HepG2 (cell line): ENCODE results near the gene HSCB. TPM values are rescaled to one million over a fixed set of nuclear protein-coding genes. Genes with fewer than 3 reads are reported as not detected.
A peak's percentile ranks its signal among the peaks of the same experiment; 100 is the strongest.

ENCODE experiments used
- ARID4A ChIP-seq: sonication (generic); formaldehyde crosslinking; IDR thresholded peaks from 2 replicates; pipeline ENCODE4 v1.5.0; 2020; ENCODE audit warnings: mild to moderate bottlenecking, missing genetic modification reagents, borderline replicate concordance
- CREB1 ChIP-seq, 2 experiments: fragments of 450-650 bp in 1 of 2; IDR thresholded peaks; 2 replicates each; pipeline ENCODE4 v1.6.1; 2016 to 2017; ENCODE audit warnings: control low read depth in 1 of 2, mild to moderate bottlenecking in 1 of 2, missing compliant biosample characterization in 1 of 2, missing genetic modification characterization in 1 of 2
- EED ChIP-seq: sonication (generic); formaldehyde crosslinking; IDR thresholded peaks from 2 replicates; pipeline ENCODE4 v1.5.0; 2020; ENCODE audit warnings: mild to moderate bottlenecking, missing genetic modification reagents
- ELF3 ChIP-seq: IDR thresholded peaks from 2 replicates; pipeline ENCODE4 v1.6.1; 2016; ENCODE audit warnings: missing genetic modification reagents, missing compliant biosample characterization
- ETS1 ChIP-seq: sonication (generic); formaldehyde crosslinking; IDR thresholded peaks from 2 replicates; pipeline ENCODE4 v1.4.0; 2020; ENCODE audit warnings: missing genetic modification reagents
- FOSL2 ChIP-seq: sonication (generic); formaldehyde crosslinking; IDR thresholded peaks from 2 replicates; pipeline ENCODE4 v1.4.0; 2020; ENCODE audit warnings: missing genetic modification reagents
- GATAD1 ChIP-seq: IDR thresholded peaks from 2 replicates; pipeline ENCODE4 v1.6.1; 2016; ENCODE audit warnings: missing genetic modification reagents, missing compliant biosample characterization
- HNF4A ChIP-seq: sonication (generic); formaldehyde crosslinking; IDR thresholded peaks from 2 replicates; pipeline ENCODE4 v1.4.0; 2020; ENCODE audit warnings: missing genetic modification reagents
- ISL2 ChIP-seq: sonication (generic); formaldehyde crosslinking; IDR thresholded peaks from 2 replicates; pipeline ENCODE4 v1.5.0; 2020; ENCODE audit warnings: missing genetic modification reagents
- KMT2B ChIP-seq: IDR thresholded peaks from 2 replicates; pipeline ENCODE4 v1.6.1; 2016; ENCODE audit warnings: missing genetic modification reagents, missing compliant biosample characterization
- MIER2 ChIP-seq: IDR thresholded peaks from 2 replicates; pipeline ENCODE4 v1.6.1; 2016; ENCODE audit warnings: missing biosample characterization, missing genetic modification reagents
- NFIC ChIP-seq: IDR thresholded peaks from 2 replicates; pipeline ENCODE4 v1.6.1; 2012; ENCODE audit warnings: mild to moderate bottlenecking, low read length, inconsistent platforms
- NFYC ChIP-seq: IDR thresholded peaks from 2 replicates; pipeline ENCODE4 v1.6.1; 2016; ENCODE audit warnings: missing genetic modification reagents, missing compliant biosample characterization
- PAWR ChIP-seq: sonication (generic); formaldehyde crosslinking; IDR thresholded peaks from 2 replicates; pipeline ENCODE4 v1.4.0; 2020; ENCODE audit warnings: missing genetic modification reagents, mild to moderate bottlenecking, borderline replicate concordance
- TOPORS ChIP-seq: sonication (generic); formaldehyde crosslinking; IDR thresholded peaks from 2 replicates; pipeline ENCODE4 v1.8.0; 2023; ENCODE audit warnings: mild to moderate bottlenecking, missing genetic modification reagents
- TSC22D2 ChIP-seq: sonication (generic); formaldehyde crosslinking; IDR thresholded peaks from 2 replicates; pipeline ENCODE4 v1.5.1; 2020; ENCODE audit warnings: missing genetic modification reagents, mild to moderate bottlenecking, borderline replicate concordance
- ZBTB7B ChIP-seq: sonication (generic); formaldehyde crosslinking; IDR thresholded peaks from 2 replicates; pipeline ENCODE4 v1.4.0; 2020; ENCODE audit warnings: missing genetic modification reagents
- ZFAT ChIP-seq: sonication (generic); formaldehyde crosslinking; conservative IDR thresholded peaks from 2 replicates; pipeline ENCODE4 v1.8.1; 2023; ENCODE audit warnings: missing genetic modification reagents, inconsistent platforms
- ZNF121 ChIP-seq: sonication (generic); formaldehyde crosslinking; IDR thresholded peaks from 2 replicates; pipeline ENCODE4 v1.5.0; 2020; ENCODE audit warnings: mild to moderate bottlenecking, missing genetic modification reagents
- ZNF17 ChIP-seq: sonication (generic); formaldehyde crosslinking; IDR thresholded peaks from 2 replicates; pipeline ENCODE4 v1.5.0; 2020; ENCODE audit warnings: mild to moderate bottlenecking, missing genetic modification reagents
- ZNF678 ChIP-seq: sonication (generic); formaldehyde crosslinking; IDR thresholded peaks from 2 replicates; pipeline ENCODE4 v1.4.0; 2020; ENCODE audit warnings: mild to moderate bottlenecking, missing genetic modification reagents
- ZSCAN12 ChIP-seq: sonication (generic); formaldehyde crosslinking; IDR thresholded peaks from 2 replicates; pipeline ENCODE4 v1.9.0; 2021; ENCODE audit warnings: mild to moderate bottlenecking, missing genetic modification reagents
- polyA plus RNA-seq, 8 experiments: library from polyadenylated mRNA; depleted of rRNA in 3 of 8; stranded (reverse) in 7 of 8; unstranded in 1 of 8; fragments of >200 nt; fragmentation: Illumina TruSeq in 4 of 8; extraction: Trizol in 4 of 8; gene quantifications; 2 replicates each; pipeline versions ENCODE4 v1.2.1 to v1.2.3, GENCODE V29; 2011 to 2016; ENCODE audit warnings: low read depth in 4 of 8, missing spikeins in 1 of 8, mixed read lengths in 1 of 8; ENCODE audit not compliant: insufficient read depth in 1 of 8
- total RNA-seq, 5 experiments: library from RNA; depleted of rRNA; stranded (reverse); fragments of >200 nt; fragmentation: Illumina TruSeq; extraction: Trizol; gene quantifications; 2 replicates each; pipeline ENCODE4 v1.2.3, GENCODE V29; 2016; ENCODE audit warnings: low read depth in 1 of 5
- TF ChIP-seq, protein P1 (sequence below): sonication (generic); formaldehyde crosslinking; IDR thresholded peaks from 2 replicates; pipeline ENCODE4; 2020; ENCODE audit warnings: missing genetic modification reagents, mild to moderate bottlenecking, borderline replicate concordance

The HSCB gene
- total and polyA plus RNA-seq, 2 of the 13 experiments (the other 11 are each of a cell fraction or from before 2014, with no cell fraction given) = 15.4 to 20.9 TPM

GRCh38 chr22:28801845-28802594 lies 60.2 kb downstream of the HSCB start (continued):
- TF ChIP-seq ZNF121 (CRISPR knock-in tag) = peak; percentile 41; the same call in 1 of the 2 replicates
- TF ChIP-seq ETS1 = no peak
- no peak for TF ChIP-seq CREB1 (IDR thresholded peaks at IDR 0.05)
- peak; percentile 52; the same call in 1 of the 2 replicates for TF ChIP-seq CREB1 (CRISPR knock-in tag; IDR thresholded peaks at IDR 0.05)
- TF ChIP-seq FOSL2 (CRISPR knock-in tag) = peak; percentile 44; the same call in 1 of the 2 replicates
- TF ChIP-seq ZBTB7B (CRISPR knock-in tag) = no peak
- no peak for TF ChIP-seq ZNF17 (CRISPR knock-in tag)
- TF ChIP-seq PAWR (CRISPR knock-in tag) = no peak
- TF ChIP-seq KMT2B (CRISPR knock-in tag) = peak; percentile 44; the same call in 1 of the 2 replicates
- TF ChIP-seq ISL2 (CRISPR knock-in tag) = peak; percentile 30; the same call in 1 of the 2 replicates
- no peak for TF ChIP-seq ZNF678 (CRISPR knock-in tag)
- TF ChIP-seq TSC22D2 (CRISPR knock-in tag) = 0 out of 2 replicates have a peak, but pooled peaks have one; percentile 26
- 0 out of 2 replicates have a peak, but pooled peaks have one; percentile 20 for TF ChIP-seq NFIC
- 0 out of 2 replicates have a peak, but pooled peaks have one; percentile 28 for TF ChIP-seq ZFAT (CRISPR knock-in tag)
- 0 out of 2 replicates have a peak, but pooled peaks have one; percentile 49 for TF ChIP-seq GATAD1
- peak; percentile 80 for TF ChIP-seq ELF3 (CRISPR knock-in tag)
- TF ChIP-seq TOPORS (CRISPR knock-in tag) = no peak
- TF ChIP-seq EED (CRISPR knock-in tag) = no peak
- 0 out of 2 replicates have a peak, but pooled peaks have one; percentile 73 for TF ChIP-seq ZSCAN12 (CRISPR knock-in tag)
- TF ChIP-seq ARID4A (CRISPR knock-in tag) = peak; percentile 48; the same call in 1 of the 2 replicates
- TF ChIP-seq HNF4A (CRISPR knock-in tag) = peak; percentile 41; the same call in 1 of the 2 replicates
- TF ChIP-seq NFYC = peak; percentile 59
- TF ChIP-seq, protein P1, sequence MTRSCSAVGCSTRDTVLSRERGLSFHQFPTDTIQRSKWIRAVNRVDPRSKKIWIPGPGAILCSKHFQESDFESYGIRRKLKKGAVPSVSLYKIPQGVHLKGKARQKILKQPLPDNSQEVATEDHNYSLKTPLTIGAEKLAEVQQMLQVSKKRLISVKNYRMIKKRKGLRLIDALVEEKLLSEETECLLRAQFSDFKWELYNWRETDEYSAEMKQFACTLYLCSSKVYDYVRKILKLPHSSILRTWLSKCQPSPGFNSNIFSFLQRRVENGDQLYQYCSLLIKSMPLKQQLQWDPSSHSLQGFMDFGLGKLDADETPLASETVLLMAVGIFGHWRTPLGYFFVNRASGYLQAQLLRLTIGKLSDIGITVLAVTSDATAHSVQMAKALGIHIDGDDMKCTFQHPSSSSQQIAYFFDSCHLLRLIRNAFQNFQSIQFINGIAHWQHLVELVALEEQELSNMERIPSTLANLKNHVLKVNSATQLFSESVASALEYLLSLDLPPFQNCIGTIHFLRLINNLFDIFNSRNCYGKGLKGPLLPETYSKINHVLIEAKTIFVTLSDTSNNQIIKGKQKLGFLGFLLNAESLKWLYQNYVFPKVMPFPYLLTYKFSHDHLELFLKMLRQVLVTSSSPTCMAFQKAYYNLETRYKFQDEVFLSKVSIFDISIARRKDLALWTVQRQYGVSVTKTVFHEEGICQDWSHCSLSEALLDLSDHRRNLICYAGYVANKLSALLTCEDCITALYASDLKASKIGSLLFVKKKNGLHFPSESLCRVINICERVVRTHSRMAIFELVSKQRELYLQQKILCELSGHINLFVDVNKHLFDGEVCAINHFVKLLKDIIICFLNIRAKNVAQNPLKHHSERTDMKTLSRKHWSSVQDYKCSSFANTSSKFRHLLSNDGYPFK = no peak
- TF ChIP-seq MIER2 (CRISPR knock-in tag) = peak; percentile 16
